ENCODE data around the gene NOL4L.

GRCh38 chr20:32560482-32560988, 24.6 kb downstream of the NOL4L start:
- TF ChIP-seq, protein P1, sequence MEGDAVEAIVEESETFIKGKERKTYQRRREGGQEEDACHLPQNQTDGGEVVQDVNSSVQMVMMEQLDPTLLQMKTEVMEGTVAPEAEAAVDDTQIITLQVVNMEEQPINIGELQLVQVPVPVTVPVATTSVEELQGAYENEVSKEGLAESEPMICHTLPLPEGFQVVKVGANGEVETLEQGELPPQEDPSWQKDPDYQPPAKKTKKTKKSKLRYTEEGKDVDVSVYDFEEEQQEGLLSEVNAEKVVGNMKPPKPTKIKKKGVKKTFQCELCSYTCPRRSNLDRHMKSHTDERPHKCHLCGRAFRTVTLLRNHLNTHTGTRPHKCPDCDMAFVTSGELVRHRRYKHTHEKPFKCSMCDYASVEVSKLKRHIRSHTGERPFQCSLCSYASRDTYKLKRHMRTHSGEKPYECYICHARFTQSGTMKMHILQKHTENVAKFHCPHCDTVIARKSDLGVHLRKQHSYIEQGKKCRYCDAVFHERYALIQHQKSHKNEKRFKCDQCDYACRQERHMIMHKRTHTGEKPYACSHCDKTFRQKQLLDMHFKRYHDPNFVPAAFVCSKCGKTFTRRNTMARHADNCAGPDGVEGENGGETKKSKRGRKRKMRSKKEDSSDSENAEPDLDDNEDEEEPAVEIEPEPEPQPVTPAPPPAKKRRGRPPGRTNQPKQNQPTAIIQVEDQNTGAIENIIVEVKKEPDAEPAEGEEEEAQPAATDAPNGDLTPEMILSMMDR (IDR thresholded peaks at IDR 0.05) = no peak
- no peak for TF ChIP-seq EZH2 (IDR thresholded peaks at IDR 0.05)
- TF ChIP-seq EZH2phosphoT487 (IDR thresholded peaks at IDR 0.05) = no peak

Measured in neural progenitor cell (in vitro differentiated cells).